Fibroblast of lung (primary cell): ENCODE data around the gene HIP1.

Experiments used
- CTCF ChIP-seq, 2 donors: IDR thresholded peaks in 1 of 2; conservative IDR thresholded peaks in 1 of 2; 1 replicate in 1 of 2; 2 replicates in 1 of 2; pipeline ENCODE4 v1.5.1; 2011 to 2012; ENCODE audit warnings: low read length in 2 of 2, control low read depth in 1 of 2, inconsistent platforms in 1 of 2, low read depth in 1 of 2, mild to moderate bottlenecking in 1 of 2
- EZH2 ChIP-seq: IDR thresholded peaks from 2 replicates; pipeline ENCODE4 v1.5.1; 2012; ENCODE audit warnings: low read length, control low read depth, mild to moderate bottlenecking; ENCODE audit errors: missing control alignments

- TF ChIP-seq CTCF (conservative IDR thresholded peaks at IDR 0.05 in 1 of 2, IDR thresholded peaks at IDR 0.05 in 1 of 2; ENCODE audit: low read depth in 1 of 2, low read length in 2 of 2) (no peak), EZH2 (no peak)
Measured at GRCh38 chr7:75619636-75620035, 119.1 kb downstream of the HIP1 start.
